Progenitor cell of endocrine pancreas (in vitro differentiated cells): Measurements from ENCODE around the gene NEURL3. TPM values are rescaled to one million over a fixed set of nuclear protein-coding genes. Genes with fewer than 3 reads are reported as not detected.

ENCODE experiments used
- DNase-seq: peaks from one replicate; pipeline ENCODE4 v3.0.0; 2021; ENCODE audit warnings: low spot score; ENCODE audit not compliant: unreplicated experiment
- H3K27ac Mint-ChIP-seq: 2 replicates; pipeline ENCODE4 v1.8.0; 2021; ENCODE audit warnings: mild to moderate bottlenecking, moderate library complexity, mixed read lengths
- H3K27me3 Mint-ChIP-seq: 2 replicates; pipeline ENCODE4 v1.8.0; 2021; ENCODE audit warnings: mixed read lengths
- H3K36me3 Mint-ChIP-seq: 2 replicates; pipeline ENCODE4 v1.8.0; 2022; ENCODE audit warnings: mixed read lengths; ENCODE audit not compliant: insufficient read depth
- H3K4me1 Mint-ChIP-seq: 2 replicates; pipeline ENCODE4 v1.8.0; 2021; ENCODE audit warnings: low read depth, mixed read lengths
- H3K4me3 Mint-ChIP-seq: 2 replicates; pipeline ENCODE4 v1.8.0; 2021; ENCODE audit warnings: low read depth, mild to moderate bottlenecking, moderate library complexity, mixed read lengths
- H3K9me3 Mint-ChIP-seq: 2 replicates; pipeline ENCODE4 v1.8.0; 2021; ENCODE audit warnings: low read depth, mixed read lengths
- total RNA-seq: library from RNA; stranded (reverse); gene quantifications from 2 replicates; pipeline ENCODE4 v1.2.1, GENCODE V29; 2021
- TF ChIP-seq, protein P1 (sequence below): fragments of 200-600 bp; sonication (generic); IDR thresholded peaks from one replicate; pipeline ENCODE4 v1.5.0; 2021; ENCODE audit warnings: antibody characterized with exemption, mild to moderate bottlenecking; ENCODE audit not compliant: unreplicated experiment

The NEURL3 gene
- total RNA-seq, 1 donor from 2014 or later, result 0.86 TPM

DNA sequence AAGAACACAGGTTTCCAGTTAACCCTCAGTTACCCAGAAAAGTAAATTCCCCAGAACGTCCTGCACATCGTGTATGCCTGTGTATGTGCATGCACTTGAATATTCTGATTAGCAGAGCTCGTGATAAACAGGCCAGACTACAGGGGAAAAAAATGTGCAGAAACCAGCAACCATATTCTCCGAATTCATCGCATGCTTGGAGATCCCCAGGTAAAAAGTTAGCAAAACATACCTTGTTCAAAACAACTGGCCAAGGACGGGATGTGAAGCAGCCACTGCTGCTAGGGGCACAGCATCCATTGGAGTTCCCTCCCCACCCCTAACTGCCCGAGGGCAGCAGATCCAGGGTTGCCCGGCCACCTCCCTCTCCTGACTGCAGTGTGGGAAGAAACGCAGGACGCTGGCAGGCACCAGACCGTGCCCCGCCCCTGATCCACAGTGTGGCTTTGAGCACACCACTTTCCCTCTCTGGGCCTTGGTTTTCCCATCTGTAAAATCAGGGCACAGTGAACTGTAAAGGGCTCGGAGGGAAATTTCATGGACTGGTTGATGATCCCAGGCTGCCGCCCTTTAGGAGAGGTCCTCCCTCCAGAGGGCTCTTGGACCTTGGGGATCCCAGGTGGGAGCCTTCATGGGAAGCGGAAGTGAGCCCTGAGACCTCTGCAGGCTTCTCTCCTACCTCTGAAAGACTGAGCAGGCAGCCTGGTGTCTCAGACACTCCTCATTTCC lies 19.5 kb upstream of the NEURL3 start:
- H3K4me3 Mint-ChIP-seq, result no peak overlapping the region
- DNase-seq, result no peak
- no peaks in the 10 kb centered on the region for H3K36me3 Mint-ChIP-seq
- peaks cover 2% of the 10 kb centered on the region for H3K4me1 Mint-ChIP-seq
- H3K27me3 Mint-ChIP-seq, result peaks cover 39% of the 10 kb centered on the region
- TF ChIP-seq, protein P1, sequence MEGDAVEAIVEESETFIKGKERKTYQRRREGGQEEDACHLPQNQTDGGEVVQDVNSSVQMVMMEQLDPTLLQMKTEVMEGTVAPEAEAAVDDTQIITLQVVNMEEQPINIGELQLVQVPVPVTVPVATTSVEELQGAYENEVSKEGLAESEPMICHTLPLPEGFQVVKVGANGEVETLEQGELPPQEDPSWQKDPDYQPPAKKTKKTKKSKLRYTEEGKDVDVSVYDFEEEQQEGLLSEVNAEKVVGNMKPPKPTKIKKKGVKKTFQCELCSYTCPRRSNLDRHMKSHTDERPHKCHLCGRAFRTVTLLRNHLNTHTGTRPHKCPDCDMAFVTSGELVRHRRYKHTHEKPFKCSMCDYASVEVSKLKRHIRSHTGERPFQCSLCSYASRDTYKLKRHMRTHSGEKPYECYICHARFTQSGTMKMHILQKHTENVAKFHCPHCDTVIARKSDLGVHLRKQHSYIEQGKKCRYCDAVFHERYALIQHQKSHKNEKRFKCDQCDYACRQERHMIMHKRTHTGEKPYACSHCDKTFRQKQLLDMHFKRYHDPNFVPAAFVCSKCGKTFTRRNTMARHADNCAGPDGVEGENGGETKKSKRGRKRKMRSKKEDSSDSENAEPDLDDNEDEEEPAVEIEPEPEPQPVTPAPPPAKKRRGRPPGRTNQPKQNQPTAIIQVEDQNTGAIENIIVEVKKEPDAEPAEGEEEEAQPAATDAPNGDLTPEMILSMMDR, result no peak
- H3K9me3 Mint-ChIP-seq, result no peaks in the 10 kb centered on the region
- no peak overlapping the region for H3K27ac Mint-ChIP-seq

DNA sequence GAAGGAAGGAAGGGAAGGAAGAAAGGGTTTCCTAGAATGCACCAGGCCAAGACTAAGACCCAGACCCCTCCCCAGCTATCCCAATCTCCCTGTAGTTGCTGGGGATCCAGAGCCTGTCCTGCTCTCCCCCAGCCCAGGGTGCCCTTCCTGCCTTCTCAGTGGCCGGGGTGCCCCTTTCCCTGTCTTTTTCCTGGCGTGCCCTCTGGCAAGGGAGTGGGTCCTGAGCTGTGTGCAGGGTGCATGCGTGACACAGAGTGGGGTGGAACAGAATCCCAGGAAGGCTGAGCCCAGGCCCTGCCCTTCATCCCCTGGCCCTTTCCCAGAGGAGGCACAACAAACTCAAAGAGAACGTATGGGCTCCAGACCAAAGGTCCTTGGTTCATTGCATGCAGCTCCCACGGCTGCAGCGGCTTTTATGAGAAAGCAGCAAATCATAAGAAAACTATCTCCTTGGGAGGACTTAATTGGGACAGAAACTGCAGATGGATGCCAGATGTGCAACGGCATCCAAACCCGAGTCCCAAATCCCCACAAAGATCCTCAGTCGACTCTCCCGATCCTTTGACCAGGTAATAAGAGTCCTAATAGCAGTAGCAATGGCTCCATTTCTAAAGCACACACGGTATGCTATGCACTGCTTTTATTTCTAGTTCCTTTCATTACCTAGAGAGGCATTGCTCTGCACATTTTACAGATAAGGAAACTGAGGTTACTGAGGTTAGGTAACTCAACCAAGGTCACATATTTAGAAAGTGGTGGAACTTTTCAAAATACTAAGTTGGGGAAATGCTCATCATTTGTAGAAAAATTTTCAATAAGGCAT lies 18.7 kb upstream of the NEURL3 start:
- Mint-ChIP-seq H3K27ac (no peak overlapping the region), H3K27me3 (peaks cover 33% of the 10 kb centered on the region), H3K4me1 (peaks cover 2% of the 10 kb centered on the region), H3K36me3 (no peaks in the 10 kb centered on the region), H3K9me3 (no peaks in the 10 kb centered on the region), H3K4me3 (no peak overlapping the region)
- TF ChIP-seq, protein P1, result no peak
- DNase-seq, result no peak

DNA sequence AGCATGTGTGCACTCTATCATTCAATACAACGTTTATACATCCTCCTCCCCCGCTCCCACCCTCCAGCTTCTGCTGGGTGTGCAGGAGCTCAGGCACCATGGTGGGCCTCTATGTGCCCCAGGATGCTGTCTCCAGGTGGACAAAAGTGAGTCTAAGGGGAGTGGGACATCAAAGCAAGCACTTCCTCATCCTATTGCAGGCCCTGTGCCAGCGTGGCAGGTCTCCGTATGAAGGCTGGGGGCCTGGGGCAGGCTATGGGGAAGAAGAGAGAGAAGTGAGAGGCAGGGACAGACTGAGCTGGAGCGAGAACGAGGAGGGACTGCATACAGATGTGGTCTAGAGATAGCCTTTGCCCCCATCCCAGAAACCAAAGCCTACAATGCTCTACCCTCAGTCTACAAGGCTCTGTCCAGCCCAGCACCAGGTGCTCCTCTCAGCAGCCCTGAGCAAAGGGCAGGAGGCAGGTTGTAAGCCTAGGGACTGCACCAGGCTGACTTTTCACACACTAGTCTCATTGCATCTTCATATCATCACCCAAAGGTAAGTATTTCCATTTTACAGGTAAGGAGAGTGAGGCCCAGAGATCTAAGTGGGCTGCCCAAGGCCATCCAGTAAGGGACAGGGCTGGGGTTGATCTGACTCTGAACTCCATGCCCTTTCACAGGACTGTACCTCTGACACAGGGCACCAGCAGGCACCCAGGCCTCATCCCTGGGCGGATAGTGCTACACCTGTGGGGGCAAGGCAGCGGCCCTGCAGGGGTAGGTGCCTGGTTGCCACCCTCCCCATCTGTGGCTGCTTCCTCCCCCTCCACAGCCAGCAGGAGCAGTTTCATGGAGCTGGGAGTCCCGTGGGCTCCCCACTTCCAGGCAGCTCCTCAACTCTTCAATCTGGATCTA lies 17.4 kb upstream of the NEURL3 start:
- TF ChIP-seq, protein P1, result no peak
- no peaks in the 10 kb centered on the region for H3K36me3 Mint-ChIP-seq
- H3K27me3 Mint-ChIP-seq, result peaks cover 22% of the 10 kb centered on the region
- peaks cover 2% of the 10 kb centered on the region for H3K4me1 Mint-ChIP-seq
- DNase-seq, result no peak
- H3K4me3 Mint-ChIP-seq, result no peak overlapping the region
- no peak overlapping the region for H3K27ac Mint-ChIP-seq
- H3K9me3 Mint-ChIP-seq, result peaks cover under 1% of the 10 kb centered on the region

DNA sequence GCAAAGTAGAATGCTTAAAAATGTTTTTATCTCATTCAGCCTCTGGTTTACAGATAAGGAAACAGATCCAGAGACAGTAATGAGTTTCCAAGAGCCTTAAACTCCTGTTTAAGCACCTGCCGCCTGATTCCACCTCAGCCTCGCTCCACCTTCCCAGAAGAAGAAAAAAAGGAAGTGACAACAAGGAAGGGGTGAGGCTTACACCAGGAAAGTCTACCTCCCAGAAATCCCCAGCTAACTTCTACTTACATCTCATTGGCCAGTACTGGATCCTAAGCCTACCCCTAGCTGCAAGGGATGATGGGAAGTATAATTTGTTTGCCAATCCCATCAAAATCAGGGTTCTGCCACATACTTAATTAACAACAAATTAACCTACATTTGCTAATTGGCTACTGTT lies 16.1 kb upstream of the NEURL3 start:
- no peak overlapping the region for H3K27ac Mint-ChIP-seq
- no peaks in the 10 kb centered on the region for H3K4me1 Mint-ChIP-seq
- no peaks in the 10 kb centered on the region for H3K36me3 Mint-ChIP-seq
- H3K4me3 Mint-ChIP-seq, result no peak overlapping the region
- TF ChIP-seq, protein P1, result no peak
- H3K27me3 Mint-ChIP-seq, result peaks cover 16% of the 10 kb centered on the region
- no peak for DNase-seq
- H3K9me3 Mint-ChIP-seq, result peaks cover 11% of the 10 kb centered on the region

DNA sequence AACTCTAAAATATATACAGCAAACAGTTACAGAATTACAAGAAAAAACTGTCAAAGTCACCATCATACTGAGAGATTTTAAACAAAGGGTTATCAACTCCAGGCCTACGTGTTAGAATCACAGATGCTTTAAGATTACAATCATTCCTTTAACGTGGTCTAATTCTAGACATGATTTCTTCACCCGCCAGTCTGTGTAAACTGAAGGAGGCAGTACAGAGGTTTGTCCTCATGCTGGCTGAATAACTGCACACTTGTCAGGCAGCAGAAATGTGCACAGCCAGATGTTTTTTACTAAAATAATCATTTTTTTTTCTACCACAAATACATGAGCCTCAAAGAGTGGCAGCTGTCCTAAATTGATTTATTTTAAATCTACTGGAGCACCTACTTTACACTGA lies 15.5 kb upstream of the NEURL3 start:
- Mint-ChIP-seq H3K4me3 (no peak overlapping the region), H3K27ac (no peak overlapping the region)

More for the DNA sequence above, 15.5 kb upstream of the NEURL3 start:
- DNase-seq, result no peak
- H3K4me1 Mint-ChIP-seq, result no peaks in the 10 kb centered on the region
- TF ChIP-seq, protein P1, result no peak
- H3K36me3 Mint-ChIP-seq, result no peaks in the 10 kb centered on the region
- H3K9me3 Mint-ChIP-seq, result peaks cover 11% of the 10 kb centered on the region
- H3K27me3 Mint-ChIP-seq, result peaks cover 14% of the 10 kb centered on the region
